Superior temporal gyrus (tissue), 1 donor: ENCODE results near the gene XPC.
"Not testable (repeated sequence)": the region's sequence is repeated elsewhere in the genome, so short reads cannot be mapped to it uniquely, and the experiment has no call there.

ENCODE experiments used
- DNase-seq: peaks from one replicate; pipeline ENCODE4 v3.0.0-alpha.2; 2016; ENCODE audit errors: extremely low spot score

Gene XPC

DNA sequence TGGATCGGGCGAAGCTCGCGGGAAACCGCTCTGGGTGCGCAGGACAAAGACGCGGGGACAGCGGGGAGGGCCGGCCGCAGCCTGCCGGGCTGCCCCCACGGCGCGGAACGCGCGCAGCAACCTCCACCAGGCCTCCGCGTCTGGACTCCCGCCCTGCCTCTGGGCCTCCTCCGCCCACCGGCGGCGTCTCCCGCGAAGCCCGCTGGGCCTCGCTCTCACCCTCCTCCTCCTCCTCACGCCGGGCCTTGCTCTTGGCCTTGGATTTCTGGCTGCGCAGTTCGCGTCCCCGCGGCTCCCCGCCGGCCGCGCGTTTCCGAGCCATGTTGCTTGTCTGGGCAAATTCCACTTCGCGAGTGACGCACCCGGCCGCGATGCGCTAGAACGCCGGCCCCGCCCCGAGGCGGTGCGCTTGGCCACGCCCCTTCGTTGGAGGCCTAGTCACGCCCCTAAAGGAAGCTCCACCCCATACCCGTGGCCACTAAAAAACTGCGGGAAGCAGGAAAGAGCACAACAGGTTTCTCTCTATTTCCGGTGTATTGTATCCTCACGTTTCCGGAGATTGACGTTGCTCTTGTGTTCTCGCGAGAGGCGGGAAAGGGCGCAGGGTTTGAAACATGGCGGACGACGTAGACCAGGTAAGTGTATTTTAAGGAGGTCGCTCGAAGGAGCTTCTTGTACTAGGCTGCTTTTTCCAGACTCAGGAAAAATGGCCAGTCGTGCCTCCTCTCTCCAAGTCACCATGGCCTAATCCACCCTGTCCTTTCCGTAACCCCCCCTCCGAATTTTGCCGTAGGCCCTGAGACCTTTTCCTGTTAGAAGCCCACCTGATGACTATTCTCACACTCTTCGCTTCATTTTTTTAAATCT is at the start of gene XPC, which contains the start of gene LSM3:
Gene XPC, minus strand, starts transcription at position 355 of the 867 bp plus-strand sequence. Its CDS starts 33 bp downstream, at position 322.
Gene LSM3, plus strand, starts transcription at position 571 of the 867 bp plus-strand sequence. Its CDS starts 44 bp downstream, at position 615.
- DNase-seq = peak; percentile 100

DNA sequence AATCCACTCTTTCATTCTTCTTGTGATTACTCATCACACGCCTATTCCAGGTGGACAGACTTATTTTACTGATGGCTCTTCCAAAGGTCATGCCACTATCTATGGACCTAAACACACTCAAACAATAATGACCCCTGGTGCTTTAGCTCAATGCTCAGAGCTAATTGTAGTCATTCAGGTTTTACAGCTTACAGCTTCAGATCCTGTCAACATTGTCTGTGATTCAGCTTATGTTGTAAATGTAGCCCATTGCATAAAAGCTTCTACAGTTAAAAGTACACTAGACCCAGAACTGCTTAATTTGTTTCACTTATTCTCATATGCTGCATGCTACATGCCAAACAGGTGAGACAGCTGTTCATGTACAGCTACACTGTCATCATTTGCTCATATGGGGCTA is 49.5 kb upstream of the XPC start:
- no peak for DNase-seq

DNA sequence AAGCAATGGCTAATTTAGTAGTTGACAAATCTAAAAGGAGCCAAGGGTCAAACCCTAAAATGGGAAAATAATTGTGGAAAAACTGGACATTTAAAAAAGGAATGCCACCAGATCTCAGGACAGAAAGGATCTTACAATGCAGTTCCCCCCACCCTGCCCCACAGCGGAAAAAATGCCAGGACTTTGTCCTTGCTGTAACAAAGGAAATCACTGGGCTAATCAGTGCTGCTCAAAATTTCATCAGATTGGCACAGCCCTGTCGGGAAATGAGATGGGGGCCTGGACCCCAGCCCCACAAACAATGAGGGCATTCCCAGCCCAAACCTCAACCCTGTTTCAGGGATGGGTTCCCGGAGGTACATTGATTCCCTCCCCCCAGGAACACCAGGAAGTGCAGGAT is 48.0 kb upstream of the XPC start:
- not testable (repeated sequence) for DNase-seq

DNA sequence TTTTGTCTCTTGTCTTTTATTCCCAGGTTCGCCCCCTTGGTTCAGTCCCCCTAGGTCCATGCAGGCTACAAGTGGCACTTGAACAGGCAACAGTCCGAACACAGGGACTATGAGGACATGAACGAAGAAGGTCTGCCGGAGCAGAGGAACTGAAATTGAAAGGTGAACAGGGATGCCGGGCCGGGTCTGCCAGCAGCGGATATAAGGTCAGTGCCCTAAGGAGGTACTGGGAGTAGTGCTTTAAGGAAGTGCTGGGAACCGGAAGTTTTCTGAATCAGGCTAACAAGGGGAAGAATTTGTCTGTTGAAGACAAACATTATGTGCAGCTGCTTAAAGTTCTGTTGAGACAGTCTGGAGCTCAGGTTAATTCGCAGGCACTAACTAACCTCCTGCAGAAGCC is 47.0 kb upstream of the XPC start:
- no peak for DNase-seq

DNA sequence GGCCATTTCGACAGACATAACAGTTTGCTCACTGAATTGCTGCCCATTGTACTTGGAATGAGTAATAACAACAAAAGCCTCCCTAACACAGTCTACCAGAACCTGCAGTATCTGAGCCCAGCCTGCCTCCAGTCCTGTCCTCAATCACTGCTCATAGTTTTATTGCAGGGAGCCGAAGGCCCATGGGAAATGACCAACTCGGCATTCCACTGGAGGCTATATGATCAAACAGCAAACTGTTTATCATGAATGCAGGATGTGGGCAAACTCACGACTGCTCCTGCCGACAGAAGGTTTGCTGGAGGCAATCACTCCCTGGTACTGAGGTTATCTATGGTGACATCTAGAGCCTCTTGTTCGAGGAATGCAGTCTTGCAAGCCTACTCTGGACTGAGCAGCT is 46.5 kb upstream of the XPC start:
- DNase-seq = no peak

DNA sequence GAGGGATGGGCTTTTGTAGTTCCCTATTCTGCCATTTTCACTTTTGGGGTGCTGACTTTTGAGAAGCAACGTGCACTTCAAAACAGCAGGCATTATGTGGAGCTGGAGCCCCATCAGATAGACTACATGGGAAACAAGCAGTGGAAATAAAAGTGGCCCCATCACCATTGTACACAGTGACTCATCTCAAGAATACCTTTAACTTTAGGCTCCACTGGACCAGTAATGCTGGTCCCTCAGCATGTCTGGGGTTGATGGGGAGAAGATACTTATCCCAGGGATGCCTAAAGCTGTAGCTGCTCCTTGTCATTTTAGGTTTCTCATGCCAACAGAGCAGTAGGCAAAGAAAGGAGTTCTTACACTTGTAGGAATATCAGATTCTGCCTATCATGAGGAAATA is 45.2 kb upstream of the XPC start:
- DNase-seq = no peak

DNA sequence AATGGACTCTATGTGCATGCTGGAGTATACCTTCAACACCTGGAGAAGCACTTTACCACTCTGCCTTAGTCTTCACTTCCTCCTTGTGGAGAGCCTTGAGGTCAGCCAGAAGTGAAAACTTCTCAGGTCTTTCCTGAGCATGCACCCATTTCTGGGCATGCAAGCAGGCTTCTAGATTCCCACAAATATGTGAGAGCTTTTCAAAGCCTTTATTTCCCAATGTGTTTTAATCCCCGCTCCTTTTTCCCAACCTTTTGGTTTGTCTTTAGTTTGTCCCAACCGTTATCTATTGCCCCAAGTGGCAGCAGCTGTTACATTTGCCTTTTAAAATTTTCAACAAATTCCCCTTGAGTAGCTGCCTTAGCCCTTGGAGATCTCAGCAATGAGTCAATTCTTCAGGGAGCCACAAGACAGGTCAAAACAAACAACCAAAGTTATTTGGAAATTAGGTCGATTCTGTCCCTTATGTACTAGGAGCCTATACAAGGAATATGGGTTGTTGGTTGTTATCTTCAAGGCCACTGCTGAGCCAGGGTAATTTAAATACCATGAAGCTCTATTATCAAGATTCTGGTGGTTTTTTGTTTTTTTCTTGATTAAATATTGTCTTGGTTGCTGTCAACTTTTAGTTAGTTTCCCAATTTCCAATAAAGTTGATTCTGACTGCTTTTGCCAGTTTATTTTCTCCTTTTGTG is 44.6 kb upstream of the XPC start:
- DNase-seq = no peak

DNA sequence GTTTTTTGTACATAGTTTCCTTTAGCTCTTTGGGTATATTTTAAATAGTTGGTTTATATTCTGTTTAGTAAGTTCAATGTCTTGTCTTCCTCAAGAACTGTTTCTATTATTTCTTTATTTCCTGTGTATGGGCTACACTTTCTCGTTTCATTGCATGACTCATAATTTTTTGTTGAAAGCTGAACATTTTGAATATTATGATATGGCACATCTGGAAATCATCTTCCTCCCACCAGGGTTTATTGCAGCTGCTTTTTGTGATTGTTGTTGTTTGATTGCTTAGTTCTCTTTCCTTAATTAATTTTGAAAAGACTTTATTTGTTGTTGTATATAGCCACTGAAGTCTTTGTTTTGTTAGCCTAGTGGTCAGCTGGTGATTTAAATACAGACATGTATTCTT is 44.1 kb upstream of the XPC start:
- no peak for DNase-seq

DNA sequence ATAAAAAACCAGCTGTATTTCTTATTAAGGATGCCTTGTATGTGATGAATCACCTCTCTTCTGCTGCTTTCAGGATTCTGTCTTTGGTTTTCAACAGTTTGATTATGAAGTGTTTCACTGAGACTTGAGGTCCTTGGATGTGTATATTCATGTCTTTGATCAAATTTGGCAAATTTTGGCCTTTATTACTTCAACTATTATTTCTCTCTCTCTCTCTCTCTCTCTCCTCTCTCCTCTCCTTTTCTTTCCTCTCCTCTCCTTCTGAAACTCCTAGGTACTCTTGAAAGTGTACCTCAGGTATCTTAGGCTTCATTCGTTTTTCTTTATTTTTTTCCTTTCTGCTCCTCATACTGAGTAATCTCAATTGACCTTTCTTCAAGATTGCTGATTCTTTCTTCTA is 43.5 kb upstream of the XPC start:
- DNase-seq = no peak

DNA sequence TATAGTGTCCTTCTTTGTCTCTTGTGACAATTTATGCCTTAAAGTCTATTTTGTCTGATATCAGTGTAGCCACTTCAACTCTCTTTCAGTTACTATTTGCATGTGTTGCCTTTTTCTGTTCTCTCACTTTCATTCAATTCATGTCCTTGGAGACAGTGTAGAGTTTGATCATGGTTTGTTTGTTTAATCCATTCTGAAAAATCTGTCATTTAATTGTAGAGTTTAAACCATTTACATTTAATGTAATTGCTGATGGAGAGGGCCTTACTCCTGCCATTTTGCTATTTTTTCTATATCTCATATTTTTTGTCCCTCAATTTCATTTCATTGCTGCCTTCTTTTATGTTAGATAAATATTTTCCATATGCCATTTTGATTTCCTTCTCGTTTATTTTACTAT is 42.5 kb upstream of the XPC start:
- DNase-seq = no peak

DNA sequence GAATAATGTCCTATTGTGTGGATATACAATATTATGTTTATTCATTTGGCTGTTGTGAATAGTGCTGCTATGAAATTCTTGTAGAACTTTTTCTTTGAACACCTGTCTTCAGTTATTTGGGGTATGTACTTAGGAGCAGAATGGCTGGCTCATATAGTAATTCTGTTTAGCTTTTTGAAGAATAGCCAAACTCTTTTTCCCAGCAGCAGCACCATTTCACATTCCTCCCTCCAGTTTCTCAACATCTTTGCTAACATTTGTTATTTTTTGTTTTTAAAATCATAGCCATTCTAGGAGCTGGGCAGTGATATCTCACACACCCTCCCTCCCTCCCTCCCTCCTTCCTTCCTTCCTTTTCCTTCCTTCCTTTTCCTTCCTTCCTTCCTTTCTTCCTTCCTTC is 40.0 kb upstream of the XPC start:
- DNase-seq = no peak

DNA sequence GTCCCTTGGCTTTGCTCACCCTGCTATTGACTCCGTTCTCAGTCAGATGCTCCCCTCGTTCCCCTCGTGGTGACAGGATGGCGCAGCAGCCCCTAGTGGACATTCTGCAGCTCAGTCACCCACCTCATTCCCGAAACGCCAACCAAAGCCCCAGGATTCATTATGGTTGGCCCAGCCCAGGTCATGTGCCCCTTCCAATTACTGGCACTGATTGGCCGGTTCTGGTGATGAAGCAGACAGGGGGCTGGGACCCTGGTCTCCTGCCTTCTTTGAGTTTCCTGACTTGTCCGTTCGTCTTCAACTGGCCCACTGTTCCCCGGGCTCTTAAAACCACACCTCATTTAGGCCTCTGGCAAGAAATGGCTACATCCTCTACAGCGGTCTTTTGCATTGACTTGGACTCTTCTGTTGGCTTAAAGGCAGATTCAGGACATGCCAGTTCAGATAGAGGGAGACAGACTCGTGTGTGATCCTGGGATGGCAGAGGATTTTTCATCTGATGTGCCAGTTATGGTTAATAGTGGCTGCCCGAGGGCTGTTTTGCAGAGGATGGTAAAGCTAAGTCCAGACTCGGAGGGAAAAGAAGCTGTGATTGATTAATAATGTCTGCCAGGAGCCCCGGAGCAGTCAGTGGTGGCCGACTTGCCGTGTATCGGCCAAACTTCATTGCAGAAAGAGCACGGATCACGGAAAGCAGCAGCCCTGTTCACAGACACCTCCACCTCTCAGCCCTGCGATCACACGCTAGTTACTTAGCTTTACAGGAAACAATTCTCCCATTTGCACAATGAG is 38.1 kb upstream of the XPC start:
- DNase-seq = peak; percentile 86

DNA sequence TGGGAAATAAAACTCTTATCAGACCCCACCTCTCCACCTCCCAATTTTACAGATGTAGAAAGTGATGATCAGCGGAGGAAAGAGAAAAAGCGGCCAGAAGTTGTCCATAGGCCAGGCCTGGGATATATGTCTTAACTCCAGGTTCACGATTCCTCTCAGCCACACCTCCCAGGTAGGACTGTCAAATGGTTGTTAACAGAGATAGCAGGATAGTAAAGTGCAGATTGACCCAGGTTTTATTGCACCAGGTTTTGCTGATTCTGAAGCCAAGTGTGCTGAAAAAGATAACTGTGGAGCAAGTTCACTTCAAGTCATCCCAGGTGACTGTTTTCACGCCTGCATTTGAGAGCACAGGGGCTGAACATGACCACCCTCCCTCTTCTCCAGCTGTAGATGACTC is 36.4 kb upstream of the XPC start:
- DNase-seq = no peak

DNA sequence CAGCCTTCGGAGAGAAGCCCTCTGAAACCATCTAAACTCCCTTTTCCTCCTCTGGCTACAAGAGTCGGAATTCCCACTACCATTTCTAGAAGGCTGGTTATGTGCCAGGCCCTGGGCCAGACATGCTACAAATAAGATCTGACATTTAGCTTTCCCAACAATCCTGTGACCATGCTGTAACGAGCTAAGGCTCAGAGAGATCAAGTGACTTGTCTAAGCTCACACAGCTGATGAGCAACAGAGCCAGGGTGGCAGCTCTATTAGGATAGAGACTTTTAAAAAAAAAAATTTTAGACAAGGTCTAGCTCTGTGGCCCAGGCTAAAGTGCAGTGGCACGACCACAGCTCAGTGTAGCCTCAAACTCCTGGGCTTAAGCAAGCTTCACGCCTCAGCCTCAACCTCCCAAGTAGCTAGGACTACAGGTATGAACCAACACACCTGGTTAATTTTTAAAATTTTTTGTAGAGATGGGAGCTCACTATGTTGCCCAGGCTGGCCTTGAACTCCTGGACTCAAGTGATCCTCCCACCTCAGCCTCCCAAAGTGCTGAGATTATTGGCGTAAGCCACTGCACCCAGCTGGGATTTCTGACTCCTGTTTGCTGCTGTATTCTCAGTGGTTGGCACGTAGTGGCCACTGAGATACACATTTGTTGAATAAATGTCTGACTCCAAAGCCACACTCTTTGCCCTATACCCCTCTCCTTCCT is 34.8 kb upstream of the XPC start:
- no peak for DNase-seq

DNA sequence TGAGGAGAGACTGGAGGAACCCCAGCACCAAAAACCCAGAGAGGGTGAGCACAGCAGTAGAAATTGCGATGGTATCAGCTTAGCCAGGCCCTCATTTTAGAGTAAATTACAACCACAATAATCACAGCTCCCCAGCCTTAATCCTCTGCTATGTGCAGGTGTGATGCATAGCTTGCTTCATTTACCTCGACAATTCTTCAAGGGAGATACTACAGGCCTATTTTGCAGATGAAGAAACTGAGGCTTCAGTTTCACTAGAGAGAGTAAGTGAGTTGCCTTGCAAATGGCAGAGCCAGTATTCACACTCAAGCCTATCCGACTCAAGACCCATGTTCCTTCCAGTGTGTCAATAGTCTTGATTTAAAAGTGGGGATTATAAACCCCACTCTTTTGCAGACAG is 33.6 kb upstream of the XPC start:
- no peak for DNase-seq

DNA sequence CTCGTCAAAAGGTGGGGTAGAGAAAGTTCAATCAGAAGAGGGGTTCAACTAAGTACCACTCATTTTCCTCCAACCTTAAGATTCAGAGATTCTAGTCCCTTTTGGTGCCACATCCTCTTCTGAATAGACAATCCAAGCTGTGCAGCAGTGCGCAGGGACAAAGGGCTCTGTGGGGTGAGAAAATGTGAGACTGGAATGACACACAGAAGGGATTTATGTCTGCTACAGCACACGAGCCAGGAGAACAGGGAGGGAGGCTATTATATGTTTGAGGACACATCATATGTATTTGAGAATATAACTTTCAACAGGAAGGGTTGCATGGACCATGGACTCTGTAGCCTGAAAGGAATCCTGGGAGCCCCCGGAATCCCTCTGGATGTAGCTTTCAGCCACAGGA is 33.2 kb upstream of the XPC start:
- DNase-seq = no peak

DNA sequence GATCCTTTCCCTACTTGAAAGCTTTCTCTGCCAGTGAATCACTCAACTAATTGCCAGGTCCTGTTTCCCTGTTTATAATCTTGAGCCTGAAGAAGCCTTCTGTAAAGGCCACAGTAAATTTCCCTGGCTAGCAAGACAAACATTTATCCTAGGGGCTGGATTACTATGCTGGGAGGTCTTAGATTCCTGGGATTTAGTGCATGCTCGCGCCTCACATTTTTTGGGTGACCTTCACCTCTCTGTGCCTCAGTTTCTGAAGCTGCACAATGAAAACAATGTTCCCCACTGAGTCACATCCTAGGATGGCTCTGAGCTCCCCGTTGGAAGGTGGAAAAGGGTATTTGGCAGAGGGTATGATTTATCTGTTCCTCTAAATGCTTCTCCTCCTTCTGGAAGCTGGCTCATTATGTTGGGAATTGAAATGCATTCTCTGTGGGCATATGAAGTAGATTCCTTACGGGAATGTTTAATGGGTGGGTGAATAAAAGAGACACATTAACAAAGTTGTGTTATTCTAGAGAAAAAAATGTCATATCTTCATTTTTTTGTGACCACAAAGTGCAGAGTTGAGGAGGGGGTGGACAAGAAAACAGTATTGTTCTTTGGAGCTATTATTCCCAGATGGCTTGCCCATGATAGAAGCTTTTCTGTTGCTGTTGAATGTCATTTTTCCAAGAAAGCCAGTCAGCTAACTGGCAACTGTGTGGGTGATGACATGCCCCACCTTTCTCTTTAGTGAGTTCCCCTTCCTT is 32.6 kb upstream of the XPC start:
- DNase-seq = no peak

DNA sequence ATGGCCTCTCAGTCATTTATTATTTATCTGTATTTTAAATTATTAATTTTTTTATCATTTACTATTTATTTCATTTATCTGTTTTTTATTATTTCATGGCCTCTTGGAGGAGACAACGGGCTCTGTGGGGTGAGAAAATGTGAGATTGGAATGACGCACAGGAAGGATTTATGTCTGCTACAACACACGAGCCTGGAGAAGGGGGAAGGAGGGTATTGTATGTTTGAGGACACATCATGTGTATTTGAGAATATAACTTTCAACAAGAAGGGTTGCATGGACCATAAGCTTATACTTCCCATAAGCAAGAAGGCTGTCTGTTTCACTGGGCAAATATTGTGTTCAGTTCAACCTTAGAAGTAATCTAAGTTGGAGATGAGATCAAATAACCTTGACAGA is 31.9 kb upstream of the XPC start:
- DNase-seq = no peak

DNA sequence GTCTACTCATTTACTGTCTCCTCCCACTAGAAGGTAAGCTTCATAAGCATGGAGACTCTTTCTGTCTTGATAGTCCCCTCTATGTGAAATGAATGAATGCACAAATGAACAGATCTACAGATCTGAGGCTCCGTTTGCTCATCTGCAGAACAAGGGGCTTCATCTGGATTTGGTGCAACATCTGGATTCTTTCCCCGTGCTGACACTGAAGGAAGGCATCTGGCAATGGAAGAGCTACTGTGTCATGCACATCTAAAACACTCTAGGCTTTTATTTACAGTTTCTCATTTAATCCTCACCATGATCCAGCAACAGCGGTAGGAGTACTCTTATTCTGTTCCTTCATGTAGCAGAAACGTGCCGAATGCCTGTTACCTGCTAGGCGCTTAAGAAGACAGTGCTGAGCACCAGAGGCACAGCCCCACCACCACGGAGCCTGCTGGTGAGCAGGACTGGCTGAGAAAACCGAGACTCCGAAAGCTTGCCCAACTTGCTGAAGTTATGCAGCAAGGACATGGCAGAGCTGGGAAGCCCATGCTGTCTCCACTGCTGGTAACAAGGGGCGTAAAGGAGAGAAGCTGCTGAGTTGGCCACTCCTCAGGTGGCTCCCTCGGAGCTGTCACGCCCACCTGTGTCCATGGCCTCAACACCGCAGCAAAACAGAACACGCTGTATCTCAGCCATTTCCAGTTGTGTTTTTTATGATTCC is 31.3 kb upstream of the XPC start:
- DNase-seq = no peak

DNA sequence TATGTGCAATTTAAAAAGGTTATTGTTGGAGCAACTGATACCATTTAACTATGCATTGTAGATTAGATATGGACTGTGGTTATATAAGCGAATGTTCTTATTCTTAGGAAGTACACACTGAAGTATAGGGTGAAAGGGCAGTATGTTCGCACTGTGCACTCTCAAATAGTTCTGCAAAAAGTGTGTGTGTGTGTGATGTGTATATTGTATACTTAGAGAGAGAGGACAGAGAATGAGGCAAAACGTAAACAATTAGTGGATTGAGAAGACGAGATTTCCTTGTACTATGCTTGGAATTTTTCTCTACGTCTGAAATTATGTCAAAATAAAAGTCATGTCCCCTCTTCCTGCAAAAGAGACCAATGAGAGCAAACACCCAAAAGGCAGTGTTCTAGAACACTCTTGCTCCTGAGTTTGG is 30.6 kb upstream of the XPC start:
- DNase-seq = no peak
